Measurements from ENCODE around the gene CUZD1. TPM values are rescaled to one million over a fixed set of nuclear protein-coding genes. Genes with fewer than 3 reads are reported as not detected.

The CUZD1 gene
- total RNA-seq, 1 donor from 2014 or later = 0.43 TPM

DNA sequence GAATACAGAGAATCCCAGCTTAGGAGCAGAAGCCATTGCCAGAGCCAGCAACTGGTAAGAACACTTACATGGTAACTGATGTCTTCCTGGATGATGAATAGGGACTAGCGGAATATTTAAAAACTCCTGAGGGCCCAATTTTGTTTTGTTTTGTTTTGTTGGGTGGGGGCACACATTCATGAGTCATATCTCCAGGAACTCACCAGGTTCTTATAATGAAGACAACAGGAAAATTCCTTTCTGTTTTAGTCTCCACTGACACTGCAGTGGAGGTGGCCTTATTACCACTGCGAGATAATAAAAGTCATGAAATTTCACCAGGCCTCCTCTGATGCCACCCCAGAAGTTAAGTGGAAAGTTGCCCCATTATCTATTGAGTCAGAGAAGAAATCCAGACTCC is 6.6 kb upstream of the CUZD1 start:
- H3K4me3 Mint-ChIP-seq = no peak overlapping the region
- H3K27ac Mint-ChIP-seq = no peak overlapping the region
- TF ChIP-seq, protein P1, sequence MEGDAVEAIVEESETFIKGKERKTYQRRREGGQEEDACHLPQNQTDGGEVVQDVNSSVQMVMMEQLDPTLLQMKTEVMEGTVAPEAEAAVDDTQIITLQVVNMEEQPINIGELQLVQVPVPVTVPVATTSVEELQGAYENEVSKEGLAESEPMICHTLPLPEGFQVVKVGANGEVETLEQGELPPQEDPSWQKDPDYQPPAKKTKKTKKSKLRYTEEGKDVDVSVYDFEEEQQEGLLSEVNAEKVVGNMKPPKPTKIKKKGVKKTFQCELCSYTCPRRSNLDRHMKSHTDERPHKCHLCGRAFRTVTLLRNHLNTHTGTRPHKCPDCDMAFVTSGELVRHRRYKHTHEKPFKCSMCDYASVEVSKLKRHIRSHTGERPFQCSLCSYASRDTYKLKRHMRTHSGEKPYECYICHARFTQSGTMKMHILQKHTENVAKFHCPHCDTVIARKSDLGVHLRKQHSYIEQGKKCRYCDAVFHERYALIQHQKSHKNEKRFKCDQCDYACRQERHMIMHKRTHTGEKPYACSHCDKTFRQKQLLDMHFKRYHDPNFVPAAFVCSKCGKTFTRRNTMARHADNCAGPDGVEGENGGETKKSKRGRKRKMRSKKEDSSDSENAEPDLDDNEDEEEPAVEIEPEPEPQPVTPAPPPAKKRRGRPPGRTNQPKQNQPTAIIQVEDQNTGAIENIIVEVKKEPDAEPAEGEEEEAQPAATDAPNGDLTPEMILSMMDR (IDR thresholded peaks at IDR 0.05) = no peak
- no peak for TF ChIP-seq EZH2phosphoT487 (IDR thresholded peaks at IDR 0.05)
- TF ChIP-seq EZH2 (IDR thresholded peaks at IDR 0.05) = no peak
- H3K4me3 ChIP-seq = no peak overlapping the region
- H3K36me3 Mint-ChIP-seq = no peaks in the 10 kb centered on the region
- H2AFZ ChIP-seq (replicated peaks) = no peak overlapping the region
- H3K9me3 ChIP-seq (ENCODE audit: low read depth) = no peaks in the 10 kb centered on the region
- no peaks in the 10 kb centered on the region for H3K79me2 ChIP-seq (ENCODE audit: low read depth)
- H3K4me2 ChIP-seq = no peak overlapping the region
- DNase-seq (ENCODE audit: low spot score) = no peak
- no peaks in the 10 kb centered on the region for H3K4me1 ChIP-seq
- no peaks in the 10 kb centered on the region for H4K20me1 ChIP-seq (ENCODE audit: low read depth)
- no peaks in the 10 kb centered on the region for H3K27me3 Mint-ChIP-seq (ENCODE audit: insufficient read depth, low read depth)
- no peaks in the 10 kb centered on the region for H3K27me3 ChIP-seq
- H3K9me3 Mint-ChIP-seq = no peaks in the 10 kb centered on the region
- H3K27ac ChIP-seq = no peak overlapping the region
- no peak overlapping the region for H3K9ac ChIP-seq
- H3K4me1 Mint-ChIP-seq = peaks cover 4% of the 10 kb centered on the region
- no peaks in the 10 kb centered on the region for H3K36me3 ChIP-seq
- H3F3A ChIP-seq (ENCODE audit: low read depth) = no peaks in the 10 kb centered on the region

DNA sequence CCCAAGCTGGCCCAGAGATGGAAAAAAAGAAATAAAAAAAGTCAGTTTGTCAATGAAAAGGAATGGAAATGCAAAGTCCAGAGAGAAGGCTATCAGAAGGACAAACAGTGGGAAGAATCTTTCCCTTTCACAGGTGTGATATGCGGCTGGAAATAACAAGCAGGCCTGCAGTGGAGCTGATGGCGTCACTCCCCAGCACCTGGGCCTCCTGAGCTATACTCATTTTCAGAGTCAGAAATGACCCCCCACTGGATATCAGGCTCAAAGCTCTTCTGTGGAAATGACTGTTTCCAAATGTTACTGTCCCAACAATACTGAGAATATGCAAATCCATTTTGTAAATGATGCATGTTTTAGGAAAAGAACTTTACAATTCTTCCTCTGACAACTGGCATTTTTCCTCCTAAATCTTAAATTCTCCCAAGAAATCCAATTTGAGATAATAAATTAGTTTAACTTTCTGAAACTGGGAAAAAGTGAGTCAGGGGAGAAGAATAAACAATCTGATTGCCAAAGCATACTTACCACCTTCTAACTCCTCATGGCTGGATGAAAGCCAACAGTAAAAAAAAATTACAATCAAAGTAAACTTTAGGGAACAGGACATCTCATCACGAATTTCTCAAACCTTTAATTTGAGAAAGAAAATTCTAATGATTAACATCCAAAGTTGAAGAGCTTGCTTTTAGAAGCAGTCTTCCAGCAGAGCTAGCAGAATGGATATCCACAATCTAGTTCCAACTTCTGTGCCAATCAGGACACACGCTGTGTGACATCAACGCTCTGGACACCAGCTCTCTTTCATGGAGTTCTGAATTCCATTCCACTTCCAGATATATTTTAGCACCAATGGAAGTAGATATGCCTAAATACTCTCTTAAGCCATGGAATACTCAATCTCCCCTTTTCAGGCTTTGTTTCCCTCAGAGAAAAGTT is 5.3 kb upstream of the CUZD1 start:
- Histone ChIP-seq H3F3A (ENCODE audit: low read depth) (peaks cover under 1% of the 10 kb centered on the region), H2AFZ (replicated peaks) (no peak overlapping the region), H3K4me2 (no peak overlapping the region), H3K79me2 (ENCODE audit: low read depth) (no peaks in the 10 kb centered on the region), H3K27ac (no peak overlapping the region), H3K27me3 (no peaks in the 10 kb centered on the region), H4K20me1 (ENCODE audit: low read depth) (no peaks in the 10 kb centered on the region), H3K9ac (no peak overlapping the region), H3K4me3 (no peak overlapping the region), H3K4me1 (peaks cover 2% of the 10 kb centered on the region), H3K36me3 (no peaks in the 10 kb centered on the region), H3K9me3 (ENCODE audit: low read depth) (no peaks in the 10 kb centered on the region)
- Mint-ChIP-seq H3K9me3 (no peaks in the 10 kb centered on the region), H3K4me1 (no peaks in the 10 kb centered on the region), H3K4me3 (no peak overlapping the region), H3K36me3 (no peaks in the 10 kb centered on the region), H3K27ac (no peak overlapping the region), H3K27me3 (ENCODE audit: insufficient read depth, low read depth) (no peaks in the 10 kb centered on the region)
- TF ChIP-seq, protein P1 (IDR thresholded peaks at IDR 0.05) = no peak
- TF ChIP-seq EZH2phosphoT487 (IDR thresholded peaks at IDR 0.05) (no peak), EZH2 (IDR thresholded peaks at IDR 0.05) (no peak)
- DNase-seq (ENCODE audit: low spot score) = no peak

DNA sequence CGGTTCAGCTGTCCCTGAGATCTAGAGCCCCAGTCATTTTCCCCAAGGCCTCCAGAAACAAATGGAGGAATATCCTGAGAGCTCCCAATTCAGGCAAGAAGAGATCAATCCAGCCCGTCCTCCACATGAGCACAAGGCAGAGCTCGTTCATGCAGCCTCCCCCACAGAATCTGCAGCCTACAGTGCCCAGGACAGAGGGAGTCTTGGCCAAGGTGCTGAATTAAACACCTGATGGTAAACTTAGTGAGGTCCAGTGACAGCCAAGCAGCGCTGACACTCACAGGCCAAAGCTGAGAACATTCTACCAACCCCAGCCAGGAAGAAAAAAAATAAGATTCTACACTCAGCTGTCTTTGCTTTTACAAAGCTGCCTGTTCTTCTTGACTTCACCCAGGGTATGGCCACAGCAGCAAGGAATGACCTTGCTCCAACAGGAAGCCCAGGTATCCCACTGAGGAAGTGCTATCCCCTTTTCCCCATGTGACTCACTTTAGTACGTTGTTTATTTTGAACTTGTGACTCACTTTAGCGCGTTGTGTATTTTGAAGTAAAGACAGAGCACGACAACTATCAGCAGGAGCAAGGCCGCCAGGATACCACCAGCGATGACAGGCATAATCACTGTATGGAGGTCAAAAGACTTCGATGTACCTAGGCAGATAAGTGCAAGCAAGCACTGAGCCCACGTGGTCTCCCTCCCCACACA is 4.4 kb upstream of the CUZD1 start:
- no peaks in the 10 kb centered on the region for H4K20me1 ChIP-seq (ENCODE audit: low read depth)
- H3K27me3 ChIP-seq = no peaks in the 10 kb centered on the region
- H3F3A ChIP-seq (ENCODE audit: low read depth) = peaks cover 6% of the 10 kb centered on the region
- no peak overlapping the region for H2AFZ ChIP-seq (replicated peaks)
- no peak overlapping the region for H3K27ac ChIP-seq
- DNase-seq (ENCODE audit: low spot score) = no peak
- no peak overlapping the region for H3K9ac ChIP-seq
- H3K4me3 Mint-ChIP-seq = no peak overlapping the region
- H3K4me2 ChIP-seq = no peak overlapping the region
- H3K79me2 ChIP-seq (ENCODE audit: low read depth) = no peaks in the 10 kb centered on the region
- TF ChIP-seq, protein P1 (IDR thresholded peaks at IDR 0.05) = no peak
- TF ChIP-seq EZH2 (IDR thresholded peaks at IDR 0.05) = no peak
- no peak for TF ChIP-seq EZH2phosphoT487 (IDR thresholded peaks at IDR 0.05)
- peak overlapping the region; percentile 31 for H3K27ac Mint-ChIP-seq
- no peaks in the 10 kb centered on the region for H3K36me3 Mint-ChIP-seq
- no peaks in the 10 kb centered on the region for H3K27me3 Mint-ChIP-seq (ENCODE audit: insufficient read depth, low read depth)
- H3K9me3 ChIP-seq (ENCODE audit: low read depth) = no peaks in the 10 kb centered on the region
- no peaks in the 10 kb centered on the region for H3K9me3 Mint-ChIP-seq
- H3K4me3 ChIP-seq = no peak overlapping the region
- H3K4me1 Mint-ChIP-seq = peaks cover 2% of the 10 kb centered on the region
- H3K4me1 ChIP-seq = peaks cover 9% of the 10 kb centered on the region
- H3K36me3 ChIP-seq = no peaks in the 10 kb centered on the region
